Measurements from ENCODE around the gene ARHGAP25. TPM values are rescaled to one million over a fixed set of nuclear protein-coding genes. Genes with fewer than 3 reads are reported as not detected.

ARHGAP25 gene
- total and polyA plus RNA-seq, 2 donors (not counting 1 experiment from before 2014, with no cell fraction given) = 2.7 to 5.8 TPM

DNA sequence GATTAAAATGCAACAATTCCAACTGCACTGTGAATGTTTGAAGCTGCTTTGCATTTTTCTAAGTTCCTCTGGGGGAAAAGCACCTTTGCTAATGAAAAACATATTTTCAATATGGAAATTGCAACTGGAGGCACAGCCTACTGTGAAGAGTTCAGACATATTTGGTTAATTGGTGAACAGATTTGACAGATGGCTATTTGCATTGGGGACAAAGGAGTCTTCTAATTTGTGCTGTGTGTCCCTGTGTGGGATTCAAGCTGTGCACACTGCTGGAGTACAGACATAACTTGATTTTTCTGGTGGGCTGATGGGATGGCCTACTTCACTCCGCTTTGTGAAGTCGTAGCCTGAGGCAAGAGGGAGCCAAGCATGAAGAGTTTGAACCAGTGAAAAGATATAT lies 40.7 kb upstream of the ARHGAP25 start:
- Histone ChIP-seq H3K4me2 (ENCODE audit: extremely low read depth, insufficient read depth, low read length) (no peak overlapping the region), H2AFZ (ENCODE audit: low read length) (no peak overlapping the region), H3K9me3 (ENCODE audit: control insufficient read depth, insufficient read depth, low read depth, low read length) (no peaks in the 10 kb centered on the region), H3K27ac (ENCODE audit: insufficient read depth, low read length) (no peak overlapping the region), H3K36me3 (ENCODE audit: control insufficient read depth, insufficient read depth, low read length) (no peaks in the 10 kb centered on the region), H4K20me1 (ENCODE audit: control insufficient read depth, extremely low read depth, insufficient read depth, low read length) (no peaks in the 10 kb centered on the region), H3K79me2 (ENCODE audit: control insufficient read depth, insufficient read depth, low read length) (no peaks in the 10 kb centered on the region), H3K27me3 (ENCODE audit: control insufficient read depth, insufficient read depth, low read length) (no peaks in the 10 kb centered on the region), H3K4me3 (replicated peaks in 1 of 4; ENCODE audit: control extremely low read depth in 1 of 4, insufficient read depth in 1 of 4, low read depth in 3 of 4, low read length in 4 of 4) (no peak overlapping the region), H3K4me1 (ENCODE audit: control insufficient read depth, extremely low read depth, insufficient read depth, low read length) (no peaks in the 10 kb centered on the region), H3K9ac (ENCODE audit: insufficient read depth, low read length) (no peak overlapping the region)
- no peak for DNase-seq (ENCODE audit: low read depth in 2 of 2)
- TF ChIP-seq, protein P1, sequence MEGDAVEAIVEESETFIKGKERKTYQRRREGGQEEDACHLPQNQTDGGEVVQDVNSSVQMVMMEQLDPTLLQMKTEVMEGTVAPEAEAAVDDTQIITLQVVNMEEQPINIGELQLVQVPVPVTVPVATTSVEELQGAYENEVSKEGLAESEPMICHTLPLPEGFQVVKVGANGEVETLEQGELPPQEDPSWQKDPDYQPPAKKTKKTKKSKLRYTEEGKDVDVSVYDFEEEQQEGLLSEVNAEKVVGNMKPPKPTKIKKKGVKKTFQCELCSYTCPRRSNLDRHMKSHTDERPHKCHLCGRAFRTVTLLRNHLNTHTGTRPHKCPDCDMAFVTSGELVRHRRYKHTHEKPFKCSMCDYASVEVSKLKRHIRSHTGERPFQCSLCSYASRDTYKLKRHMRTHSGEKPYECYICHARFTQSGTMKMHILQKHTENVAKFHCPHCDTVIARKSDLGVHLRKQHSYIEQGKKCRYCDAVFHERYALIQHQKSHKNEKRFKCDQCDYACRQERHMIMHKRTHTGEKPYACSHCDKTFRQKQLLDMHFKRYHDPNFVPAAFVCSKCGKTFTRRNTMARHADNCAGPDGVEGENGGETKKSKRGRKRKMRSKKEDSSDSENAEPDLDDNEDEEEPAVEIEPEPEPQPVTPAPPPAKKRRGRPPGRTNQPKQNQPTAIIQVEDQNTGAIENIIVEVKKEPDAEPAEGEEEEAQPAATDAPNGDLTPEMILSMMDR (conservative IDR thresholded peaks at IDR 0.05 in 1 of 2, IDR thresholded peaks at IDR 0.05 in 1 of 2; ENCODE audit: low read depth in 1 of 2, low read length in 2 of 2) = no peak
- no peak for TF ChIP-seq EZH2 (IDR thresholded peaks at IDR 0.05; ENCODE audit: low read length, missing control alignments)

DNA sequence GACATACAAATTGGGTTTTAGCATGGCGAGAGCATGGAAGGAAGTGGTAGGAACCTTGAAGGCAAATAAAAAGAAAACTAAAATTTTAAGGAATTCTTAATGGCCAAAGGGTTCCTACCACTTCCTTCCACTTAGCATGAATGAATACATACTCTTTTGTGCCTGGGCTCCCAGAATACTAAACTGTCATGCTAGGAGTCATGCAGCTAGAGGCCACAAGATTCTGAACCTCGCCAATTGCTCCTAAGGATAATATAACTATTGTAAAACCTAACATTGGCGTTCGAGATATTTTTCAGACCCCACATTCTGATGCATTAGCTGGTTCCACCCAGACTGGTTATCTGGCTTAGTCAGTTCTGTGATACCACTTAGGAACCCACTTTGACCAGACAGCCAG lies 38.6 kb upstream of the ARHGAP25 start:
- Histone ChIP-seq H3K27ac (ENCODE audit: insufficient read depth, low read length) (no peak overlapping the region), H3K4me2 (ENCODE audit: extremely low read depth, insufficient read depth, low read length) (no peak overlapping the region), H2AFZ (ENCODE audit: low read length) (no peak overlapping the region), H3K9ac (ENCODE audit: insufficient read depth, low read length) (no peak overlapping the region), H3K79me2 (ENCODE audit: control insufficient read depth, insufficient read depth, low read length) (no peaks in the 10 kb centered on the region), H3K4me3 (replicated peaks in 1 of 4; ENCODE audit: control extremely low read depth in 1 of 4, insufficient read depth in 1 of 4, low read depth in 3 of 4, low read length in 4 of 4) (no peak overlapping the region), H4K20me1 (ENCODE audit: control insufficient read depth, extremely low read depth, insufficient read depth, low read length) (no peaks in the 10 kb centered on the region), H3K9me3 (ENCODE audit: control insufficient read depth, insufficient read depth, low read depth, low read length) (no peaks in the 10 kb centered on the region), H3K27me3 (ENCODE audit: control insufficient read depth, insufficient read depth, low read length) (peaks cover 3% of the 10 kb centered on the region), H3K4me1 (ENCODE audit: control insufficient read depth, extremely low read depth, insufficient read depth, low read length) (no peaks in the 10 kb centered on the region), H3K36me3 (ENCODE audit: control insufficient read depth, insufficient read depth, low read length) (no peaks in the 10 kb centered on the region)
- no peak for DNase-seq (ENCODE audit: low read depth in 2 of 2)
- TF ChIP-seq, protein P1 (conservative IDR thresholded peaks at IDR 0.05 in 1 of 2, IDR thresholded peaks at IDR 0.05 in 1 of 2; ENCODE audit: low read depth in 1 of 2, low read length in 2 of 2) = no peak
- no peak for TF ChIP-seq EZH2 (IDR thresholded peaks at IDR 0.05; ENCODE audit: low read length, missing control alignments)

DNA sequence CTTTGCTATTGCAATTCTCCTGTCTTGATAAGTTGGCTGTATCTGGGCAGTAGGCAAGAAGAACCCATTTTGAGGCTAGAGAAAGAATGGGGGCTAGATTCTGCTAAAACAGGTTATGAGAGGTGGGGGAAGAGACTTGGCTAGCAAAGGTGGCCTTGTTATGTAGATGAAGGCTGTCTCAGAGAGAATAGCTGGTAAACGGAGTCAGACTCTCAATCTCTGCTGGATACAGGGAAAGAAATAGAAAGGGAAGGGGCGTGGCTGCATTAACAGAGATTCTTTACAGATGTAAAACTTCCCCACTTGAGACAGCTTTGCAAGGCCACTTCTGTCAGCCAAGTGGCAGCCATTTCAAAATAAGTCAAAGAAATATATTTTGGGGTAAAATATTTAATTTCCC lies 38.1 kb upstream of the ARHGAP25 start:
- Histone ChIP-seq H3K4me1 (ENCODE audit: control insufficient read depth, extremely low read depth, insufficient read depth, low read length) (no peaks in the 10 kb centered on the region), H3K4me2 (ENCODE audit: extremely low read depth, insufficient read depth, low read length) (no peak overlapping the region), H3K27me3 (ENCODE audit: control insufficient read depth, insufficient read depth, low read length) (peaks cover 3% of the 10 kb centered on the region), H3K4me3 (replicated peaks in 1 of 4; ENCODE audit: control extremely low read depth in 1 of 4, insufficient read depth in 1 of 4, low read depth in 3 of 4, low read length in 4 of 4) (no peak overlapping the region), H4K20me1 (ENCODE audit: control insufficient read depth, extremely low read depth, insufficient read depth, low read length) (no peaks in the 10 kb centered on the region), H3K9me3 (ENCODE audit: control insufficient read depth, insufficient read depth, low read depth, low read length) (no peaks in the 10 kb centered on the region), H3K9ac (ENCODE audit: insufficient read depth, low read length) (no peak overlapping the region), H3K27ac (ENCODE audit: insufficient read depth, low read length) (no peak overlapping the region), H3K79me2 (ENCODE audit: control insufficient read depth, insufficient read depth, low read length) (no peaks in the 10 kb centered on the region), H3K36me3 (ENCODE audit: control insufficient read depth, insufficient read depth, low read length) (no peaks in the 10 kb centered on the region), H2AFZ (ENCODE audit: low read length) (no peak overlapping the region)
- TF ChIP-seq, protein P1 (conservative IDR thresholded peaks at IDR 0.05 in 1 of 2, IDR thresholded peaks at IDR 0.05 in 1 of 2; ENCODE audit: low read depth in 1 of 2, low read length in 2 of 2) = no peak
- TF ChIP-seq EZH2 (IDR thresholded peaks at IDR 0.05; ENCODE audit: low read length, missing control alignments) = no peak
- DNase-seq (ENCODE audit: low read depth in 2 of 2) = no peak

All from fibroblast of lung (primary cell).